ENCODE data around the gene TTC39B. TPM values are rescaled to one million over a fixed set of nuclear protein-coding genes. Genes with fewer than 3 reads are reported as not detected.

TTC39B gene
- total and polyA plus RNA-seq, 2 of the 8 experiments (the other 6 are each of a cell fraction or from before 2014, with no cell fraction given), result 1.6 to 10.9 TPM

DNA sequence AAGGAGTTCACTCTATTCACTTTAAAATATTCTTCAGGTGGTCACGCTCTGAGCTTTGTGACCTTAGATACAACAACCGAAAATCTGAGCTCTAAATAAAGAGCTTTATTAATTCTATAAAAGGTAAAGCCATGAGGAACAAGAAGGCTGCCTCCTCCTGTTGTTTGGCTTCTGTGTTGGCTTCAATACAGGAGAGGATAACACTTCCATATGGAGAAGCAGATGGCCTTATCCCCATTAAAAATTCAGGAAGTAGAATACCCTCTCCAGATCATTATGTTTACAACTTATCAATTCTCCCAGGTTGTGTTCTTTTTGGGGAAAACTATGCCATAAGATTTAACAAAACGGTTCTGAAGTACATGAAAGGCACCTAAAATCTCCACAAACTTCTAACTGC lies 128.4 kb downstream of the TTC39B start:
- Histone ChIP-seq H3K79me1 (ENCODE audit: low read depth, low read length) (no peaks in the 10 kb centered on the region), H3K27ac (ENCODE audit: low read depth, low read length) (no peak overlapping the region), H4K8ac (ENCODE audit: extremely low read depth, insufficient read depth, low read length) (no peak overlapping the region), H3K23ac (ENCODE audit: insufficient read length) (no peak overlapping the region), H2BK20ac (ENCODE audit: low read length) (no peak overlapping the region), H2BK120ac (replicated peaks; ENCODE audit: low read depth, low read length) (no peak overlapping the region), H3K9me3 (ENCODE audit: insufficient read depth in 2 of 2, low read depth in 1 of 2, low read length in 1 of 2) (no peaks in the 10 kb centered on the region), H2BK15ac (ENCODE audit: low read length) (no peak overlapping the region), H3K27me3 (replicated peaks in 1 of 4; ENCODE audit: control insufficient read depth in 3 of 4, extremely low read depth in 1 of 4, insufficient read depth in 3 of 4, low read length in 3 of 4) (no peaks in the 10 kb centered on the region), H3K4me1 (replicated peaks in 1 of 4; ENCODE audit: control insufficient read depth in 3 of 4, insufficient read depth in 4 of 4, low read length in 3 of 4) (no peaks in the 10 kb centered on the region), H3K56ac (replicated peaks; ENCODE audit: insufficient read length, low read depth, low read length) (no peak overlapping the region), H3K9ac (replicated peaks in 1 of 4; ENCODE audit: extremely low read depth in 1 of 4, low read depth in 3 of 4, low read length in 3 of 4) (no peak overlapping the region), H4K5ac (ENCODE audit: insufficient read length, low read depth, low read length) (no peak overlapping the region), H2BK12ac (ENCODE audit: low read depth, low read length) (no peak overlapping the region), H4K91ac (replicated peaks; ENCODE audit: insufficient read length, low read length) (no peak overlapping the region), H4K20me1 (replicated peaks in 1 of 2; ENCODE audit: control insufficient read depth in 1 of 2, insufficient read depth in 2 of 2, low read length in 2 of 2) (no peaks in the 10 kb centered on the region), H3K4ac (replicated peaks; ENCODE audit: insufficient read length, low read depth, low read length) (no peak overlapping the region), H3K4me2 (ENCODE audit: insufficient read depth in 1 of 2, low read depth in 2 of 2, low read length in 2 of 2) (no peak overlapping the region), H3K79me2 (ENCODE audit: control insufficient read depth in 1 of 2, insufficient read depth in 2 of 2, low read length in 2 of 2) (no peaks in the 10 kb centered on the region), H3K4me3 (ENCODE audit: extremely low read depth in 1 of 4, insufficient read depth in 2 of 4, low read depth in 3 of 4, low read length in 4 of 4) (no peak overlapping the region), H3K36me3 (ENCODE audit: control insufficient read depth in 2 of 4, insufficient read depth in 4 of 4, low read length in 3 of 4) (peaks cover 0 to 3% (median 1%) of the 10 kb centered on the region in 4 experiments; a peak in 1 of 8 replicates), H3K14ac (ENCODE audit: insufficient read length) (no peak overlapping the region), H2AK5ac (ENCODE audit: low read depth, low read length) (no peak overlapping the region), H2AFZ (ENCODE audit: low read length) (no peak overlapping the region), H3K18ac (ENCODE audit: extremely low read depth, low read length) (no peak overlapping the region), H3K23me2 (ENCODE audit: low read depth, low read length) (no peaks in the 10 kb centered on the region), H2BK5ac (ENCODE audit: low read depth, low read length) (no peak overlapping the region)
- ChIA-PET CTCF (ENCODE audit: partially characterized antibody) (interaction anchor here (0.6 to 1.9 kb wide), 2 partner anchors 11 to 224 kb away, joined by 3 to 4 read pairs; no protein-coding TSS in a partner anchor), POLR2A (ENCODE audit: partially characterized antibody) (no interaction called here)
- 90% methylated on average over 3 of the region's 3 CpGs; no CpG with 5 or more reads in 1 of the 2 experiments for WGBS, 2 experiments (ENCODE audit: extremely low coverage in 1 of 2, insufficient coverage in 1 of 2, insufficient read length in 1 of 2, insufficient replicate concordance in 2 of 2, low coverage in 1 of 2, low lambda C conversion rate in 2 of 2, missing lambda C conversion rate in 1 of 2)
- FAIRE-seq (no peak), DNase-seq (ENCODE audit: low read depth in 1 of 2, low spot score in 2 of 2) (no peak)
- no peak for TF ChIP-seq CHD1 (IDR thresholded peaks at IDR 0.05; ENCODE audit: low read depth, low read length)
- TF ChIP-seq CTBP2 (IDR thresholded peaks at IDR 0.05; ENCODE audit: borderline replicate concordance, insufficient read depth, insufficient read length, low read length), result no peak
- TF ChIP-seq MAFK (IDR thresholded peaks at IDR 0.05; ENCODE audit: low read depth, low read length), result no peak
- TF ChIP-seq FOSL1 (IDR thresholded peaks at IDR 0.05; ENCODE audit: insufficient read depth, low read depth, low read length), result no peak
- TF ChIP-seq NRF1 (IDR thresholded peaks at IDR 0.05; ENCODE audit: low read depth, low read length), result no peak

Measured in H1 (cell line).